ENCODE data around the gene KLF16.
A peak's percentile ranks its signal among the peaks of the same experiment; 100 is the strongest.

The KLF16 gene

DNA sequence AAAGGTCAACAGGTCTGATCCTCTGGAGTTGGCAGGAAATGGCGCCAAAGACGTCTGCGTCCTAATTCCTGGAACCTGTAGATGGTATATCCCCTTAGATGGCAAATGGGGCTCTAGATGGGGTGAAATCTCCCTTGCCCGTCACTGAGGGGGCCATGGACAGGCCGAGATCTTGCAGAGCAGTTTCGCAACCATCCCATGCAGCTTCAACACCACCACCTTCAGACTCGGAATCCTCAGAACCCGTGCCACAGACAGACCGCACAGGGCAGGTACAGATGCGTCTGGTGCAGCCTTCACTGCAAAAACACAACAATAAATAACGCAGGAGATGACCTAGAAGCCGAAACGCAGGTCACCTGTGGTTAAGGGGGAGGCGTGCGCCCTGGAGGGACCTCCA, 32.8 kb downstream of the KLF16 start:
- H3K9ac ChIP-seq (ENCODE audit: low read length), result no peak overlapping the region
- H3K79me1 ChIP-seq (ENCODE audit: low read length), result peaks cover 19% of the 10 kb centered on the region
- WGBS (ENCODE audit: extremely low coverage, insufficient coverage, low lambda C conversion rate), result no CpG with 5 or more reads among the region's 15 CpGs
- H2AK5ac ChIP-seq (ENCODE audit: low read length), result no peak overlapping the region
- H3K4me2 ChIP-seq (ENCODE audit: low read length), result no peak overlapping the region
- no peak overlapping the region for H4K8ac ChIP-seq (ENCODE audit: low read depth, low read length)
- H3K27ac ChIP-seq (ENCODE audit: low read depth, low read length), result no peak overlapping the region
- no peak overlapping the region for H4K5ac ChIP-seq (ENCODE audit: low read length)
- H3K56ac ChIP-seq (ENCODE audit: low read length), result no peak overlapping the region
- no peaks in the 10 kb centered on the region for H3K27me3 ChIP-seq (ENCODE audit: insufficient read depth, low read length, poor library complexity)
- no peak overlapping the region for H3K18ac ChIP-seq (ENCODE audit: low read length)
- H3K36me3 ChIP-seq (ENCODE audit: control insufficient read depth, insufficient read depth, low read length), result peaks cover 2% of the 10 kb centered on the region
- no peak overlapping the region for H2BK5ac ChIP-seq (ENCODE audit: low read length)
- no peak overlapping the region for H3K4me3 ChIP-seq (ENCODE audit: low read length)
- no peak overlapping the region for H3K23ac ChIP-seq (ENCODE audit: low read length)
- peaks cover 5% of the 10 kb centered on the region for H3K79me2 ChIP-seq (ENCODE audit: control insufficient read depth, insufficient read depth, low read length)
- DNase-seq, result no peak
- H3K4ac ChIP-seq (ENCODE audit: low read depth, low read length), result no peak overlapping the region
- no peaks in the 10 kb centered on the region for H3K4me1 ChIP-seq (ENCODE audit: control insufficient read depth, low read depth, low read length)
- no peak overlapping the region for H2BK15ac ChIP-seq (replicated peaks; ENCODE audit: low read depth)
- no peak overlapping the region for H2BK120ac ChIP-seq (ENCODE audit: low read depth, low read length)

DNA sequence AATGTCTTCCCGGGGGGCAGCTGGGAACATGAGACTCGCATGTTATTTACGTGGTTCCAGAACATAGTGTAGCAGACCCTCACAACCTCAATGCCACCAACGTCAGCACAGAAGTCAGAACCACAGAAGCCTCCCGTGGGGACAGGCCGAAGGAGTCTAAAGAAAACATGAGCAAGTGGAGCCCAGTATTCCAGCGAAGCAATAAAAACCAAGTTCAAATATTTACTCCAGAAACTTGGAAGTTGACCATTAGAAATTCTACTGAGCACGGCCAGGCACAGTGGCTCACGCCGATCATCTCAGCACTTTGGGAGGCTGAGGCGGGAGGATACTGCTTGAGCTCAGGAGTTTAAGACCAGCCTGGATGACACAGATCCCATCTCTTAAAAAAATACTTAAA, 33.4 kb downstream of the KLF16 start:
- no peak overlapping the region for H2BK5ac ChIP-seq (ENCODE audit: low read length)
- H3K4ac ChIP-seq (ENCODE audit: low read depth, low read length), result no peak overlapping the region
- H3K79me2 ChIP-seq (ENCODE audit: control insufficient read depth, insufficient read depth, low read length), result peaks cover 5% of the 10 kb centered on the region
- H3K18ac ChIP-seq (ENCODE audit: low read length), result no peak overlapping the region
- peaks cover 17% of the 10 kb centered on the region for H3K79me1 ChIP-seq (ENCODE audit: low read length)
- DNase-seq, result no peak
- H4K8ac ChIP-seq (ENCODE audit: low read depth, low read length), result no peak overlapping the region
- H3K56ac ChIP-seq (ENCODE audit: low read length), result no peak overlapping the region
- no peak overlapping the region for H3K9ac ChIP-seq (ENCODE audit: low read length)
- H2BK15ac ChIP-seq (replicated peaks; ENCODE audit: low read depth), result no peak overlapping the region
- no peak overlapping the region for H3K4me2 ChIP-seq (ENCODE audit: low read length)
- no peak overlapping the region for H4K5ac ChIP-seq (ENCODE audit: low read length)
- H3K27me3 ChIP-seq (ENCODE audit: insufficient read depth, low read length, poor library complexity), result no peaks in the 10 kb centered on the region
- H3K4me3 ChIP-seq (ENCODE audit: low read length), result no peak overlapping the region
- H3K4me1 ChIP-seq (ENCODE audit: control insufficient read depth, low read depth, low read length), result no peaks in the 10 kb centered on the region
- H2BK120ac ChIP-seq (ENCODE audit: low read depth, low read length), result no peak overlapping the region
- no peak overlapping the region for H3K23ac ChIP-seq (ENCODE audit: low read length)
- H3K27ac ChIP-seq (ENCODE audit: low read depth, low read length), result no peak overlapping the region
- H2AK5ac ChIP-seq (ENCODE audit: low read length), result no peak overlapping the region
- H3K36me3 ChIP-seq (ENCODE audit: control insufficient read depth, insufficient read depth, low read length), result peaks cover 2% of the 10 kb centered on the region
- no CpG with 5 or more reads among the region's 11 CpGs for WGBS (ENCODE audit: extremely low coverage, insufficient coverage, low lambda C conversion rate)

DNA sequence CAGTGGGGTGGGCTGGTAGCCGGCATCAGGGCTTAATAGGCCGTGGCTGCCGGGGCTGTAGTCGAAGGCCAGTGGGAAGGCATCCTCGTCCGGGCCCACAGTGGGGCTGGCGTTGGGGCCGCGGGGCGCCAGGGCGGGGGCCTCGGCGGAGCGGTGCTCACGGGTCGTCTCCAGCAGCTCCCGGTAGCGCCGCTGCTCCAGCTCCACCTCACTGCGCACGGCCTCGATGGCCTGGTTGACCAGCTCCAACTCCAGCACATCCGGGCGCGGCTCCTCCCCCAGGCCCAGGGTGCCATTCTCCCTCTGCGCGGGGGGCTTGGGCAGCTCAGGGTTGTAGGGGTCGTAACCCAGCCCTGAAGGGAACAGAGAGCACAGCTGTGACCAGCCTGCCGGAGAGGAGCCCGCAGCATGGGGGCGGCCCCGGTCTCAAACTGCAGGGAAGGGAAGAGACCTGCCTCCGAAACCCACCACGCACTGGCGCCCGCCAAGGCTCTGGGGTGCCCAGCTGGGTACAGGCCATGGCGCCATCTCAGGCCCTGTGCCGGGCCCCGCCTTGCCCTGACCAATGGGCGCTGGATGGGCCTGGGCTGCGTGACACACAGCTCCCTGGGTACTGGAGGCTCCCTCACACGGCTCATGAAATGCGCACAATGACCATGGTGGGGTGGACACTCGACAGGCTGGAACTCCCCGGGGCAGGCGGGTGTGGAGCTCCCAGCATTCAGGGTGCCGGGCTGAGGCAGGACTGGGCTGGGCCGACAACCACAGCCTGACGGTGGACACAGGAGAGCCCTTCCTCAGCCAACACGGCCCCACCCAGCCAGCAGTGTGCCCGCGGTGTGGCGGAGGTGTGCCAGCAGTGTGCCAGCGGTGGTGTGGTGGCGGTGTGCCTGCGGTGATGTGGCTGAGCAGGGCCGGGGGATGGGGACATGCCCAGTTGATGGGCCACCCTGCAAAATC, 34.8 kb downstream of the KLF16 start:
- Histone ChIP-seq H3K27ac (ENCODE audit: low read depth, low read length) (no peak overlapping the region), H3K23ac (ENCODE audit: low read length) (no peak overlapping the region), H2AK5ac (ENCODE audit: low read length) (no peak overlapping the region), H2BK5ac (ENCODE audit: low read length) (no peak overlapping the region), H4K8ac (ENCODE audit: low read depth, low read length) (no peak overlapping the region), H3K4me3 (ENCODE audit: low read length) (no peak overlapping the region), H3K4me2 (ENCODE audit: low read length) (no peak overlapping the region), H3K56ac (ENCODE audit: low read length) (no peak overlapping the region), H2BK120ac (ENCODE audit: low read depth, low read length) (no peak overlapping the region), H4K5ac (ENCODE audit: low read length) (no peak overlapping the region), H2BK15ac (replicated peaks; ENCODE audit: low read depth) (no peak overlapping the region), H3K27me3 (ENCODE audit: insufficient read depth, low read length, poor library complexity) (no peaks in the 10 kb centered on the region), H3K36me3 (ENCODE audit: control insufficient read depth, insufficient read depth, low read length) (peaks cover 2% of the 10 kb centered on the region), H3K18ac (ENCODE audit: low read length) (no peak overlapping the region), H3K4ac (ENCODE audit: low read depth, low read length) (no peak overlapping the region), H3K79me1 (ENCODE audit: low read length) (peaks cover 14% of the 10 kb centered on the region), H3K9ac (ENCODE audit: low read length) (no peak overlapping the region), H3K79me2 (ENCODE audit: control insufficient read depth, insufficient read depth, low read length) (peaks cover 1% of the 10 kb centered on the region), H3K4me1 (ENCODE audit: control insufficient read depth, low read depth, low read length) (no peaks in the 10 kb centered on the region)
- WGBS (ENCODE audit: extremely low coverage, insufficient coverage, low lambda C conversion rate), result no CpG with 5 or more reads among the region's 57 CpGs
- no peak for DNase-seq

DNA sequence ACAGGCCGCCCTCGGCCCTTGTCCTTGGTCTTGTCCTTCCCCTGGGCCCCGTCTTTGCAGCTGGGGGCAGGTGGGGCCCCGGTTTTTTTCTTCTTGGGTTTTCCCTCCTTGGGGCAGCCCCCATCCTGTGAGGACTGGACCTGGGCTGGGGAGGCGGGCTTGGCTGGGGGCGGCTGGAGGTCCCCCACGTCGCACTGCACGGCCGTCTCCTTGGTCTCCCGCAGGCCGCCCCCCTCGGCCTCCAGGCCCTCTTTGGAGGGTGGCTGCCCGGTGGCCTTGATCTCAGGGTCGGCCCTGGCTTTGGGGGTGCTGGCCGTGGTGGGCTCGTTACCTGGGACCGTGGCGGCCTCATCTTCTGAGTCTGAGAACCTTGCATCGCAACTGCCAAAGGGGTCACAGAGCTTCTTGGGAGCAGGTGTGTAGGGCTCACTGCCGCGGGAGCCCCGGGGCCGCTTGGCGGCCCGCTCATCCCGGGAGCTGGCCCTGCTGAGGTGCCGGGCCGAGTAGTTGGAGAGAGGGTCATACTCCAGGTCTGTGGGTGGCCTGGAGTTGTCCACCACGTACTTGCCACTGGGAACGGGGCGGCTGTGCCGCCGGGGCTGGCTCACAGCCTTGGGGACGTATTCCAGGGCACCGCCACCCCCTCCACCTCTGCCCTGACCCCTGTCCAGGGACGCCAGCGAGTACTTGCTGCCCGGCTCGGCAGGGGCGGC, 35.7 kb downstream of the KLF16 start:
- H3K18ac ChIP-seq (ENCODE audit: low read length), result no peak overlapping the region
- no peaks in the 10 kb centered on the region for H3K4me1 ChIP-seq (ENCODE audit: control insufficient read depth, low read depth, low read length)
- peak overlapping the region; percentile 38 for H3K9ac ChIP-seq (ENCODE audit: low read length)
- no peak overlapping the region for H2BK15ac ChIP-seq (replicated peaks; ENCODE audit: low read depth)
- H4K5ac ChIP-seq (ENCODE audit: low read length), result no peak overlapping the region
- H3K4me2 ChIP-seq (ENCODE audit: low read length), result no peak overlapping the region
- H3K79me1 ChIP-seq (ENCODE audit: low read length), result peaks cover 14% of the 10 kb centered on the region
- no peak overlapping the region for H2BK120ac ChIP-seq (ENCODE audit: low read depth, low read length)
- peaks cover 1% of the 10 kb centered on the region for H3K79me2 ChIP-seq (ENCODE audit: control insufficient read depth, insufficient read depth, low read length)
- no peak overlapping the region for H3K4me3 ChIP-seq (ENCODE audit: low read length)
- no peak overlapping the region for H3K23ac ChIP-seq (ENCODE audit: low read length)
- peak overlapping the region; percentile 62 for H3K56ac ChIP-seq (ENCODE audit: low read length)
- no peak overlapping the region for H4K8ac ChIP-seq (ENCODE audit: low read depth, low read length)
- H3K4ac ChIP-seq (ENCODE audit: low read depth, low read length), result no peak overlapping the region
- peaks cover 2% of the 10 kb centered on the region for H3K36me3 ChIP-seq (ENCODE audit: control insufficient read depth, insufficient read depth, low read length)
- WGBS (ENCODE audit: extremely low coverage, insufficient coverage, low lambda C conversion rate), result no CpG with 5 or more reads among the region's 41 CpGs
- no peak for DNase-seq
- H3K27me3 ChIP-seq (ENCODE audit: insufficient read depth, low read length, poor library complexity), result no peaks in the 10 kb centered on the region
- H3K27ac ChIP-seq (ENCODE audit: low read depth, low read length), result peak overlapping the region; percentile 36
- H2BK5ac ChIP-seq (ENCODE audit: low read length), result no peak overlapping the region
- H2AK5ac ChIP-seq (ENCODE audit: low read length), result no peak overlapping the region

DNA sequence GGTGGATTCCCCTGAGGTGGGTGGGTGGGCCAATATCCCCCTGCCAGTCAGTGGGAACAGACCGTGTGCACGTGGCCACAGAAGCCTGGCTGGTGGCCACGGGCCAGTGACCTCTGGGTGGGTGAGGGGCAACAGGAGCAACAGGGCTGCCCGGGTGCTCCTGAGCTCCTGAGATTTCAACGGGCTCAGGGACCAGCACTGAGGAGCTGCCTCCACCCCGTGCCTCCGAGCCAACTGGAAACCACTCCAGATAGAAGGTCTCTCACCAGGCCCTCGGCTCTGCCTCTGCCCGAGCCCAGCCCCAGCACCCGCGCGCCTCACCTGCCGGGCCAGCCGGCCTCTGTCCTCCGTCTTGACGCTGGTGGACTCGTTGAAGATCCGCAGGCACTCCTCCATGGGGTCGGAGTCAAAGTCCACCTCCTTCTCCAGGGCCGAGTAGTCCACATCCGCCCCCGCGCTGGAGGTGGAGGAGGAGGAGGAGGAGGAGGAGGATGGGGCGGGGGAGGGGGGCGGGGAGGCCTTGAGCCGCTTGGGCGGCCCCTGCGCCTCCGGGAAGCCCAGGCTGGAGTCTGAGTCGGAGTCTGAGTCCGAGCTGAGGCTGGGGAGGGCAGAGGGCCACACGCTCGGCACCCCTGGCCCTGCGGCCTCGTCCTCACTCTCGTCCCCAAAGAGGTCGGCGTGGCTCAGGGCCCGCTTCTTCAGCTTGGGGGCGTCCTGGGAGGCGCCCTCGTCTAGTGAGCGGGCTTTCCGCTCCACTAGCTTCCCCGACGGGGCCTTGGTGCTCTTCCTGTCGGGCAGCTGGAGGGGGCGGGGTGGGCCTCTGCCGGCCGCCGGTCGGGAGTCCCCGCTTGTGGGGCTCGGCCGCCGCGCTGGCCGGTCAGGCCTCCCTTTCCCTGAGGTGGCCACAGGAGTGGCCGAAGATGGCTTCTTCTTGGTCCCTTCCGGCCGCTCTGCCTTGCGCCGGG, 36.5 kb downstream of the KLF16 start:
- peak overlapping the region; percentile 55 for H3K9ac ChIP-seq (ENCODE audit: low read length)
- H3K27me3 ChIP-seq (ENCODE audit: insufficient read depth, low read length, poor library complexity), result no peaks in the 10 kb centered on the region
- H2BK5ac ChIP-seq (ENCODE audit: low read length), result no peak overlapping the region
- H3K4me2 ChIP-seq (ENCODE audit: low read length), result no peak overlapping the region
- H3K18ac ChIP-seq (ENCODE audit: low read length), result no peak overlapping the region
- no peak overlapping the region for H2AK5ac ChIP-seq (ENCODE audit: low read length)
- WGBS (ENCODE audit: extremely low coverage, insufficient coverage, low lambda C conversion rate), result no CpG with 5 or more reads among the region's 63 CpGs
- H2BK15ac ChIP-seq (replicated peaks; ENCODE audit: low read depth), result no peak overlapping the region
- no peak overlapping the region for H3K4me3 ChIP-seq (ENCODE audit: low read length)
- no peak overlapping the region for H4K5ac ChIP-seq (ENCODE audit: low read length)
- H4K8ac ChIP-seq (ENCODE audit: low read depth, low read length), result no peak overlapping the region
- peak; percentile 59 for DNase-seq
- H3K36me3 ChIP-seq (ENCODE audit: control insufficient read depth, insufficient read depth, low read length), result peaks cover 2% of the 10 kb centered on the region
- no peaks in the 10 kb centered on the region for H3K4me1 ChIP-seq (ENCODE audit: control insufficient read depth, low read depth, low read length)
- peaks cover 10% of the 10 kb centered on the region for H3K79me1 ChIP-seq (ENCODE audit: low read length)
- peak overlapping the region; percentile 81 for H3K56ac ChIP-seq (ENCODE audit: low read length)
- no peak overlapping the region for H2BK120ac ChIP-seq (ENCODE audit: low read depth, low read length)
- H3K23ac ChIP-seq (ENCODE audit: low read length), result no peak overlapping the region
- H3K27ac ChIP-seq (ENCODE audit: low read depth, low read length), result peak overlapping the region; percentile 73
- H3K4ac ChIP-seq (ENCODE audit: low read depth, low read length), result no peak overlapping the region
- peaks cover under 1% of the 10 kb centered on the region for H3K79me2 ChIP-seq (ENCODE audit: control insufficient read depth, insufficient read depth, low read length)
